ENCODE data around the gene PPP2R2B. TPM values are rescaled to one million over a fixed set of nuclear protein-coding genes. Genes with fewer than 3 reads are reported as not detected.

Gene PPP2R2B
- total and polyA plus RNA-seq, 2 donors (not counting 3 experiments of a cell fraction or from before 2014, with no cell fraction given): not detected

DNA sequence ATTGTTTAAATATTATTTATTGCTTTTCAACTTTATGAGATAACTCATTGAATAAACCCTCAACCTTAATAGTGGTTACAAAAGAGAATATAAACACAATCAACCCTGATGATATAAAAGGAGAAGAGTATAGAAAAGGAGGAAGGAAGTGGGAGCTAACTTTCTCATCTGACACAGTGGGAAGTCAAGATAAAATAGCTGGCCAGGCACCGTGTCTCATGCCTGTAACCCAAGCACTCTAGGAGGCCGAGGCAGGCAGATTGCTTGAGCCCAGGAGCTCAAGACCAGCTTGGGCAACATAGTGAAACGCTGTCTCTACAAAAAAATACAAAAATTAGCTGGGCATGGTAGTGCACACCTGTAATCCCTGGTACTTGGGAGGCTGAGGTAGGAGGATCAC is 93.5 kb downstream of the PPP2R2B start:
- Histone ChIP-seq H3K79me2 (ENCODE audit: control insufficient read depth, insufficient read depth, low read length) (no peaks in the 10 kb centered on the region), H3K27me3 (ENCODE audit: control insufficient read depth in 2 of 2, insufficient read depth in 2 of 2, low read length in 2 of 2) (no peaks in the 10 kb centered on the region), H3K36me3 (ENCODE audit: control insufficient read depth in 2 of 2, extremely low read depth in 1 of 2, insufficient read depth in 2 of 2, low read length in 2 of 2) (no peaks in the 10 kb centered on the region), H2AFZ (ENCODE audit: low read depth, low read length) (no peak overlapping the region), H3K9me1 (replicated peaks; ENCODE audit: control insufficient read depth, extremely low read depth, insufficient read depth, low read length) (no peaks in the 10 kb centered on the region), H3K4me3 (replicated peaks in 1 of 3; ENCODE audit: insufficient read depth in 1 of 3, low read depth in 1 of 3, low read length in 3 of 3) (no peak overlapping the region), H3K27ac (ENCODE audit: insufficient read depth, low read depth, low read length) (no peak overlapping the region), H4K20me1 (replicated peaks; ENCODE audit: control insufficient read depth, extremely low read depth, insufficient read depth, low read length) (no peaks in the 10 kb centered on the region), H3K4me2 (ENCODE audit: insufficient read depth, low read length) (no peak overlapping the region), H3K9me3 (replicated peaks; ENCODE audit: control insufficient read depth, insufficient read depth, low read length) (no peaks in the 10 kb centered on the region), H3K9ac (replicated peaks; ENCODE audit: extremely low read depth, insufficient read depth, low read length) (no peak overlapping the region), H3K4me1 (ENCODE audit: control insufficient read depth, extremely low read depth, insufficient read depth, low read length) (no peaks in the 10 kb centered on the region)
- TF ChIP-seq FOS (IDR thresholded peaks at IDR 0.05; ENCODE audit: borderline replicate concordance, insufficient read depth, low read length) (no peak), EZH2 (IDR thresholded peaks at IDR 0.05; ENCODE audit: borderline replicate concordance, low read depth, low read length, severe bottlenecking) (no peak), POLR2A (IDR thresholded peaks at IDR 0.05; ENCODE audit: low read depth, low read length) (no peak), POLR2AphosphoS5 (IDR thresholded peaks at IDR 0.05; ENCODE audit: insufficient read depth, low read depth, low read length) (no peak), GATA2 (IDR thresholded peaks at IDR 0.05; ENCODE audit: insufficient read depth, insufficient read length, low read depth, low read length) (no peak), JUN (IDR thresholded peaks at IDR 0.05; ENCODE audit: borderline replicate concordance, insufficient read depth, insufficient read length, low read depth) (no peak), MYC (IDR thresholded peaks at IDR 0.05; ENCODE audit: low read depth, low read length) (no peak)
- TF ChIP-seq, protein P1, sequence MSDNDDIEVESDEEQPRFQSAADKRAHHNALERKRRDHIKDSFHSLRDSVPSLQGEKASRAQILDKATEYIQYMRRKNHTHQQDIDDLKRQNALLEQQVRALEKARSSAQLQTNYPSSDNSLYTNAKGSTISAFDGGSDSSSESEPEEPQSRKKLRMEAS (IDR thresholded peaks at IDR 0.05; ENCODE audit: insufficient read depth, insufficient read length): no peak
- no TSS peak for BruUV-seq (replicated peaks)
- DNase-seq (ENCODE audit: low read depth, low spot score) (no peak), FAIRE-seq (no peak)
- intact Hi-C loops (cut with micrococcal nuclease) (no loop called here), dilution Hi-C loops (cut with MboI; ENCODE audit: extremely low pct_ligation_motif_present, low sequenced_read_pairs) (no loop called here)
- CTCF ChIA-PET: interaction anchor here (0.7 kb wide), 1 partner anchor 181 kb away, joined by 3 read pairs; no protein-coding TSS in a partner anchor
- POLR2A ChIA-PET: no interaction called here

DNA sequence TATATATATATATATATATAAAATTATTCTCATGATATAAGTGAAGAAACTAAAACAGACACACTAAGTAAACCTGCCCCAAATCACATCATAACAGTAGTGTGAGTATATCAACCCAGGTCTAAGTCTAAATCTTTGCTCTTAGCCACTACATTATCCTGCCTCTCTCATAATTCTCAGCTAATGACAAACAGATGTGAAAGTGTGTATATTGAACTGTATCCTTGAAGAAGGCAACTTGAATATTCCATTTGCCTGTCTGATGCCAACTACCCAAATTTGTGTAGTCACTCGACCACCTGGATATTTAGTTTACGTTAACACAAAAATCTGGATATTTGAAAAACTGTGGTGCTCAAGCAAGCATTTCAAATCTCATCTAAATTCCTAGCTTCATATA is 97.4 kb downstream of the PPP2R2B start:
- Histone ChIP-seq H3K9me1 (replicated peaks; ENCODE audit: control insufficient read depth, extremely low read depth, insufficient read depth, low read length) (no peaks in the 10 kb centered on the region), H3K4me2 (ENCODE audit: insufficient read depth, low read length) (no peak overlapping the region), H3K4me3 (replicated peaks in 1 of 3; ENCODE audit: insufficient read depth in 1 of 3, low read depth in 1 of 3, low read length in 3 of 3) (no peak overlapping the region), H2AFZ (ENCODE audit: low read depth, low read length) (no peak overlapping the region), H3K9ac (replicated peaks; ENCODE audit: extremely low read depth, insufficient read depth, low read length) (no peak overlapping the region), H3K27me3 (ENCODE audit: control insufficient read depth in 2 of 2, insufficient read depth in 2 of 2, low read length in 2 of 2) (no peaks in the 10 kb centered on the region), H4K20me1 (replicated peaks; ENCODE audit: control insufficient read depth, extremely low read depth, insufficient read depth, low read length) (no peaks in the 10 kb centered on the region), H3K36me3 (ENCODE audit: control insufficient read depth in 2 of 2, extremely low read depth in 1 of 2, insufficient read depth in 2 of 2, low read length in 2 of 2) (no peaks in the 10 kb centered on the region), H3K9me3 (replicated peaks; ENCODE audit: control insufficient read depth, insufficient read depth, low read length) (no peaks in the 10 kb centered on the region), H3K27ac (ENCODE audit: insufficient read depth, low read depth, low read length) (no peak overlapping the region), H3K79me2 (ENCODE audit: control insufficient read depth, insufficient read depth, low read length) (no peaks in the 10 kb centered on the region), H3K4me1 (ENCODE audit: control insufficient read depth, extremely low read depth, insufficient read depth, low read length) (no peaks in the 10 kb centered on the region)
- DNase-seq (ENCODE audit: low read depth, low spot score) (no peak), FAIRE-seq (no peak)
- ChIA-PET POLR2A (no interaction called here), CTCF (no interaction called here)
- intact Hi-C loops (cut with micrococcal nuclease): no loop called here
- BruUV-seq (replicated peaks): no TSS peak
- dilution Hi-C loops (cut with MboI; ENCODE audit: extremely low pct_ligation_motif_present, low sequenced_read_pairs): no loop called here
- TF ChIP-seq POLR2A (IDR thresholded peaks at IDR 0.05; ENCODE audit: low read depth, low read length) (no peak), EZH2 (IDR thresholded peaks at IDR 0.05; ENCODE audit: borderline replicate concordance, low read depth, low read length, severe bottlenecking) (no peak)
